HG03442 (cell line): ENCODE results near the gene CBX6.

Experiments
- ATAC-seq: cut with Tn5 transposase; IDR thresholded peaks from one replicate; pipeline ENCODE4 v1.9.1; 2021; ENCODE audit warnings: mild to moderate bottlenecking, moderate library complexity; ENCODE audit not compliant: unreplicated experiment

CBX6 gene

DNA sequence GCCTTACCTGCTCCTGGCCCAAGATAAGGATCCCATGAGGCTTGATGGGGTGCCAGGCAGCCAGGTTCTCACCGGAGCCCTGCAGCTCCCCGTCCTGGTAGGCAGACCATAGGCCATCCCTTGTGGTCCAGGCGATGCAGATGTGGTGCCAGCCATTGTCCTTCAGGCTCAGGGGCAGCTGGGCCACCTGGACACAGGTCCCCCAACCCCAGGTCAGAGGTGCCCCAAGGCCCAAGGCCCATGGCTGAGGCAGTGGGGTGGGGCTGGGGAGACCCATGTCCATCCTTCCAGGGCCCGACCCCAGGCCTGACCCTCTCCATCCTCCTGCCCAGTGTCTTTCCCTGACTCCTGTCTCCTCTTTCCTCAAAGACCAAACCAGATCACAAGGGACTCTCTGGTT, 48.9 kb downstream of the CBX6 start:
- ATAC-seq = no peak

GRCh38 chr22:38820020-38820419, 52.0 kb downstream of the CBX6 start:
- no peak for ATAC-seq

- no peak for ATAC-seq
Observed at GRCh38 chr22:38819387-38819940, 52.6 kb downstream of the CBX6 start.

GRCh38 chr22:38817196-38817595, 54.8 kb downstream of the CBX6 start:
- no peak for ATAC-seq

GRCh38 chr22:38815842-38816241, 56.2 kb downstream of the CBX6 start:
- ATAC-seq = no peak
